SK-N-SH treated with all-trans-retinoic acid at 6 μM for 48 hours (cell line): ENCODE data around the gene KRR1.

Experiments used
- ARNTL ChIP-seq: fragments of 450-650 bp; formaldehyde crosslinking; IDR thresholded peaks from 2 replicates; pipeline ENCODE4 v1.5.0; 2020; ENCODE audit warnings: low read depth, mild to moderate bottlenecking, moderate library complexity, borderline replicate concordance
- CREB5 ChIP-seq: fragments of 250-450 bp; sonication (Bioruptor Pico); IDR thresholded peaks from 2 replicates; pipeline ENCODE4 v1.5.1; 2020; ENCODE audit warnings: low read depth, mild to moderate bottlenecking, moderate library complexity
- ZNF70 ChIP-seq: fragments of 450-650 bp; formaldehyde crosslinking; IDR thresholded peaks from 2 replicates; pipeline ENCODE4 v1.5.0; 2020; ENCODE audit warnings: mild to moderate bottlenecking, moderate library complexity
- ZNF8 ChIP-seq: fragments of 450-650 bp; formaldehyde crosslinking; IDR thresholded peaks from 2 replicates; pipeline ENCODE4 v1.5.0; 2020; ENCODE audit warnings: mild to moderate bottlenecking, moderate library complexity

GRCh38 chr12:75455839-75456238, 55.6 kb downstream of the KRR1 start:
- TF ChIP-seq ZNF70 (no peak), ZNF8 (CRISPR knock-in tag) (no peak), CREB5 (no peak), ARNTL (CRISPR knock-in tag) (no peak)
